ENCODE data around the gene CA9.

The CA9 gene

DNA sequence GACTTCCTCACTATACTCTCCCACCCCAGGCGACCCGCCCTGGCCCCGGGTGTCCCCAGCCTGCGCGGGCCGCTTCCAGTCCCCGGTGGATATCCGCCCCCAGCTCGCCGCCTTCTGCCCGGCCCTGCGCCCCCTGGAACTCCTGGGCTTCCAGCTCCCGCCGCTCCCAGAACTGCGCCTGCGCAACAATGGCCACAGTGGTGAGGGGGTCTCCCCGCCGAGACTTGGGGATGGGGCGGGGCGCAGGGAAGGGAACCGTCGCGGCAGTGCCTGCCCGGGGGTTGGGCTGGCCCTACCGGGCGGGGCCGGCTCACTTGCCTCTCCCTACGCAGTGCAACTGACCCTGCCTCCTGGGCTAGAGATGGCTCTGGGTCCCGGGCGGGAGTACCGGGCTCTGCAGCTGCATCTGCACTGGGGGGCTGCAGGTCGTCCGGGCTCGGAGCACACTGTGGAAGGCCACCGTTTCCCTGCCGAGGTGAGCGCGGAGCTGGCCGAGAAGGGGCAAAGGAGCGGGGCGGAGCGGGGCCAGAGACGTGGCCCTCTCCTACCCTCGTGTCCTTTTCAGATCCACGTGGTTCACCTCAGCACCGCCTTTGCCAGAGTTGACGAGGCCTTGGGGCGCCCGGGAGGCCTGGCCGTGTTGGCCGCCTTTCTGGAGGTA is 2.1 kb downstream of the CA9 start:
- DNase-seq, result no peak

DNA sequence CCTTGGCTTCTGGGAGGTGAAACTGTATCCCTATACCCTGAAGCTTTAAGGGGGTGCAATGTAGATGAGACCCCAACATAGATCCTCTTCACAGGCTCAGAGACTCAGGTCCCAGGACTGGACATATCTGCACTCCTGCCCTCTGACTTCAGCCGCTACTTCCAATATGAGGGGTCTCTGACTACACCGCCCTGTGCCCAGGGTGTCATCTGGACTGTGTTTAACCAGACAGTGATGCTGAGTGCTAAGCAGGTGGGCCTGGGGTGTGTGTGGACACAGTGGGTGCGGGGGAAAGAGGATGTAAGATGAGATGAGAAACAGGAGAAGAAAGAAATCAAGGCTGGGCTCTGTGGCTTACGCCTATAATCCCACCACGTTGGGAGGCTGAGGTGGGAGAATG is 5.4 kb downstream of the CA9 start:
- DNase-seq, result no peak

DNA sequence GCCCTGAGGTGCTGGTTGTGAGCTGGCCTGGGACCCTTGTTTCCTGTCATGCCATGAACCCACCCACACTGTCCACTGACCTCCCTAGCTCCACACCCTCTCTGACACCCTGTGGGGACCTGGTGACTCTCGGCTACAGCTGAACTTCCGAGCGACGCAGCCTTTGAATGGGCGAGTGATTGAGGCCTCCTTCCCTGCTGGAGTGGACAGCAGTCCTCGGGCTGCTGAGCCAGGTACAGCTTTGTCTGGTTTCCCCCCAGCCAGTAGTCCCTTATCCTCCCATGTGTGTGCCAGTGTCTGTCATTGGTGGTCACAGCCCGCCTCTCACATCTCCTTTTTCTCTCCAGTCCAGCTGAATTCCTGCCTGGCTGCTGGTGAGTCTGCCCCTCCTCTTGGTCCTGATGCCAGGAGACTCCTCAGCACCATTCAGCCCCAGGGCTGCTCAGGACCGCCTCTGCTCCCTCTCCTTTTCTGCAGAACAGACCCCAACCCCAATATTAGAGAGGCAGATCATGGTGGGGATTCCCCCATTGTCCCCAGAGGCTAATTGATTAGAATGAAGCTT is 6.1 kb downstream of the CA9 start:
- no peak for DNase-seq

GRCh38 chr9:35680331-35681105 is 6.8 kb downstream of the CA9 start:
- DNase-seq, result no peak

- no peak for DNase-seq
Measured at GRCh38 chr9:35681341-35682002, 7.7 kb downstream of the CA9 start.

GRCh38 chr9:35682051-35682450 is 8.3 kb downstream of the CA9 start:
- DNase-seq, result no peak

GRCh38 chr9:35682520-35683315 is 9.0 kb downstream of the CA9 start:
- no peak for DNase-seq

DNA sequence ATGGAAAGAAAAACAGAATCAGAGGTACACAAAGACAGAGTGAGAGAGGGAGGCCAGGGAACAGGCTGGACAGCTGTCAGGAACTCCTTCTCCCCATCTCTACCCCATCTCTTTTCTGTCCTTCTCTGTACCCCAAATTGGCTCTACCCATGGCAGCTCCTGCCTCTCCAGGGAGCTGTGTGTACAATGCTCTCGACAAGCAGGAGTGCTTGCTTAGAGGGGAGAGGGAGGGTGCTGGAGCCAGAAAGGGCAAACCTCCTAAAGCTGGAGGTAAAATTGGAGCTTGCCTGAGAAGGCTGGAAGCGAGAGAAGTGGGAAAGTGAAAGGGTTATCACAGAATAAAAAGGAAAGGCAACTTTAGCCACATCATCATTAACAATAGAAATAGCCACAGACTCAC is 9.6 kb downstream of the CA9 start:
- DNase-seq, result no peak

GRCh38 chr9:35684921-35685320 is 11.2 kb downstream of the CA9 start:
- no peak for DNase-seq

DNA sequence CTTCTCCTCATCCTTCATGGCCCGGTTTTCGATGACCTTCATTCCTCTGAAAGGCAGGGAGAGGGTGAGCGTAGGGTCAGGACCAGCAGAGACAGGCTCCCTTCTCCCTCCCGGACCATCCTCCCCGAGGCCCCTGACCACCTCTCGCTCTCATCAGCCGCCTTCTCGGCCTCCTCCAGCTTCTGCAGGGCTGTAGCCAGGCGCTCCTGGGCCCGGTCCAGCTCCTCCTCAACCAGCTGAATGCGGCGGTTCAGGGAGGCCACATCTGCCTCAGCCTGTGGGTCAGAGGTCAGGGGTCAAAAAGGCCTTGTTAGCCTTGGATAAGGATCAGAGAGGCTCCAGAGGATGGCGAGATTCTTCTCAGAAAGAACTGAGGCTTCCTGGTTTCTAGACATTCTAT is 11.8 kb downstream of the CA9 start:
- DNase-seq, result no peak

- no peak for DNase-seq
Measured at GRCh38 chr9:35686222-35687203, 12.8 kb downstream of the CA9 start.

GRCh38 chr9:35687306-35687705 is 13.6 kb downstream of the CA9 start:
- no peak for DNase-seq

GRCh38 chr9:35687972-35688557 is 14.3 kb downstream of the CA9 start:
- no peak for DNase-seq

DNA sequence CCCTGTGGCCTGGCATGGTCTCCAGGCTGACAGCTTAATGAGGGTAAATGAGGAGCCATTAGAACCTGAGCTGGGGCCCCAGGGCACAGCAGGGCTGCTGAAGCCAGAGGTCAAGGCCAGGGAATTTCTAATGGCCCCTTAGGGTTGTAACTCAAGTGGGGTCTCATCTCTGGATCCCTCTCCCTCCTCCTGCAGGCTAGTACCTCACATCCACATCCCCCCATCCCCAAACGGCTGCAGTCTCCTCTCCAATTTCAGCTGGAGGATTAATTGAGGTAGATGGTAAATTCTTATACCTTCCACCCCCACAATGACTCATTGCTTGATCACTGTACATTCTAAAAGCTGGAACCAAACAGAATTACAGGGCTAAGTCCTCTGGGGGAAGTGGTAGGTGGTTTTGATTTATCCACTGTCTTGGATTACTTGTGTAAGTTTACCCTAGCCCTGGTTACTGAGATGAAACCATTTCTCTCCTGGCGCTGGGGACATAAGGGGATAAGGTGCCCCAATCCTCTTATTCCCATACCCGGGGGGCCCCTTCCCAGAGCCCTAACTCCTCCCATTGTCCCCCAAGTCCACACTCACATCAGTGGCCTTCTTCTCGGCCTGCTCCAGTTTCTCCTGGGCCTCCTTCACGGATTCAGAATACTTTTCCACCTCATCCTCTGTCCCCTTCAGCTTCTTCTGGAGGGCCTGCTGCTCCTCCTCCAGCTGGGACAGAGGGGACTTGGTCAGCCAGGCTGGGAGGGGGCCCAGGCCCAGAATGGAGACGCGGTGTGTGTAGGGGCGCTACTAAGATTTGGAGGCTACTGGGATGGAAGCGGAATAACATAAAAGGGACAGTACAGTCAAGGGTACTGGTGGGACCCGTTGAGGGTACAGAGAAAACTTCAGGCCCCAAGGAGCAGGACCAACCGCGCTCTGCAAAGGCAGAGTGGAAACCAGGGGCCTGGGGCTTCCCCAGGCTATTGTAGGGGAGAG is 15.1 kb downstream of the CA9 start:
- DNase-seq, result no peak

DNA sequence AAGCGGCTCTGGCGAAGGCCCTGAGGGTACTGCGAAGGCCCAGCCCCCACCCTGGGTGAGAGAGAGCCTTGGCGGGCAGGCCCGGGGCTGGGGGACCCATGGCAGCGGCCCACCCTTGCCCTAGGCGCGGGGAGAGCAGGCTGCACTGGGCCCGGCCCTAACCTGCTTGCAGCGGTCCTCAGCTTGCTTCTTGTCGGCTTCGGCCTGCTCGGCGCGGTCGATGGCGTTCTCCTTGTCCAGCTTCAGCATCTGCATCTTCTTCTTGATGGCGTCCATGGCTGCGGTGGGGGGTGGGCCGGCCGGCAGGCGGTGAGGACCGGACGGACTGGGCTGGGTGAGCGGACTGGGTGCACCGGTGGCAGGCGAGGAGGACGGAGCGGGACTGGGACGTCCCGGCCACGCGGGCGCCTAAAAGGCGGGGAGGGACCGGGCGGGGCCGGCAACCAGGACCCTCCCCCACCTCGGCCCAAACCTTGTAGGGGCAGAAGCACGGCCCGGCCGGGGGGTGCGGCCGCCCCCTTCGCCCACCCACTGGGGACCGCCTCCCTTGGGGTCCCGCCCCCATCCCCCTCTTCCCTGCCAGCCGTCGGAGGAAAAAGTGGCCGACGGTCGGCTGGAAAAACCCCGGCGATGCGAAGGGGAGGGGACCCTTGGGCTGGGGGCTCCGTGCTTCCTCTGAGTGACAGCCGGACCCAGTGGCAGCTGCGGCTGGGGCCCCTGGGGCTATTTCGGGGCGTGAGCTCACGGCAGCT is 16.0 kb downstream of the CA9 start, which contains the start of gene TPM2:
Gene TPM2 (minus strand): TSS at position 384 of the 752 bp plus-strand sequence. CDS start 108 bp downstream, at position 276.
- no peak for DNase-seq

- no peak for DNase-seq
Measured at GRCh38 chr9:35690294-35690613, 16.5 kb downstream of the CA9 start.

GRCh38 chr9:35690614-35691333 is 17.0 kb downstream of the CA9 start:
- DNase-seq, result no peak

GRCh38 chr9:35691334-35691650 is 17.6 kb downstream of the CA9 start:
- DNase-seq, result no peak
